Measurements from ENCODE around the gene FPGS. TPM values are rescaled to one million over a fixed set of nuclear protein-coding genes. Genes with fewer than 3 reads are reported as not detected.

The FPGS gene
- polyA plus RNA-seq, 1 of the 3 experiments (the other 2 are of a cell fraction) = 82.7 TPM

DNA sequence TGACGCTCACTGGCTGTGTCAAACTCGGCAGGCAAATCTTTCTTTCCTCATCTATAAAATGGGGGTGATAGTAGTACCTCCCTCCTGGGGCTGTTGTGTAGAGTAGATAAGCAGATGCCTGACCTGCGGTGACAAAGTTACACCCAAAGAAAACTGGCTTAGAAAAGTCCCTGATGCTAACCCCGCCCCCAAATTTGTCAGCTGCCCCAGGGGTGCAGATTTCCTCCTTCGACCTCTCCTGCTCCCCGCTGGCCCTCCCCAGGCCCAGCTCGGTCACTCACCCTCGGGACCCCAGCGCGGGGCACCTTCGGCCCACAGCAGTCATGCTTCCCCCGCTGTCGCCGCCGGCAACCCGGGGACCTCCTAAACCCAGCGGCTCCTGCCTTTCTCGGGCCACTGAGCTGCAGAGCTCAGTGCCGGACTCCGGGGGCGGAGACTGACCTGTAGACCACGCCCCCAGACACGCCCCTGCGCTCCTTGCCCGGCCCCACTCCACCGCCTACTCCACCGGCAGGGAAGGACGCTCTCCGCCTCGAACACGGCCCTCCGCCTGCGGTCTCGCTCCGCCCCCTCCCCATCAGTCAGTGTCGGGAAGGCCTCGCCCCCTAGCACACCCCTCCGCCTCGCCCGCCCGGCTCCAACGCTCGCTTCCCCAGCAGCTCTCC is 31.6 kb upstream of the FPGS start (continued):
- no peak for TF ChIP-seq RAD21 (IDR thresholded peaks at IDR 0.05; ENCODE audit: low read length)
- no peak for TF ChIP-seq FOSL2 (IDR thresholded peaks at IDR 0.05; ENCODE audit: borderline replicate concordance, low read depth)
- no peak for TF ChIP-seq ELF1 (IDR thresholded peaks at IDR 0.05)
- no peak for TF ChIP-seq EZH2phosphoT487 (IDR thresholded peaks at IDR 0.05; ENCODE audit: borderline replicate concordance, low read depth)
- TF ChIP-seq NFIC (IDR thresholded peaks at IDR 0.05; ENCODE audit: borderline replicate concordance) = no peak
- no peak for TF ChIP-seq POLR2AphosphoS5 (IDR thresholded peaks at IDR 0.05; ENCODE audit: low read depth, low read length)
- peak; percentile 57 for TF ChIP-seq NRF1 (IDR thresholded peaks at IDR 0.05; ENCODE audit: low read depth, low read length)
- no peak for TF ChIP-seq MEF2A (IDR thresholded peaks at IDR 0.05; ENCODE audit: borderline replicate concordance, low read depth)
- no peak for TF ChIP-seq RXRA (IDR thresholded peaks at IDR 0.05; ENCODE audit: borderline replicate concordance, low read depth)
- TF ChIP-seq, protein P1, sequence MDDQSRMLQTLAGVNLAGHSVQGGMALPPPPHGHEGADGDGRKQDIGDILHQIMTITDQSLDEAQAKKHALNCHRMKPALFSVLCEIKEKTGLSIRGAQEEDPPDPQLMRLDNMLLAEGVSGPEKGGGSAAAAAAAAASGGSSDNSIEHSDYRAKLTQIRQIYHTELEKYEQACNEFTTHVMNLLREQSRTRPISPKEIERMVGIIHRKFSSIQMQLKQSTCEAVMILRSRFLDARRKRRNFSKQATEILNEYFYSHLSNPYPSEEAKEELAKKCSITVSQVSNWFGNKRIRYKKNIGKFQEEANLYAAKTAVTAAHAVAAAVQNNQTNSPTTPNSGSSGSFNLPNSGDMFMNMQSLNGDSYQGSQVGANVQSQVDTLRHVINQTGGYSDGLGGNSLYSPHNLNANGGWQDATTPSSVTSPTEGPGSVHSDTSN (IDR thresholded peaks at IDR 0.05) = peak; percentile 94

DNA sequence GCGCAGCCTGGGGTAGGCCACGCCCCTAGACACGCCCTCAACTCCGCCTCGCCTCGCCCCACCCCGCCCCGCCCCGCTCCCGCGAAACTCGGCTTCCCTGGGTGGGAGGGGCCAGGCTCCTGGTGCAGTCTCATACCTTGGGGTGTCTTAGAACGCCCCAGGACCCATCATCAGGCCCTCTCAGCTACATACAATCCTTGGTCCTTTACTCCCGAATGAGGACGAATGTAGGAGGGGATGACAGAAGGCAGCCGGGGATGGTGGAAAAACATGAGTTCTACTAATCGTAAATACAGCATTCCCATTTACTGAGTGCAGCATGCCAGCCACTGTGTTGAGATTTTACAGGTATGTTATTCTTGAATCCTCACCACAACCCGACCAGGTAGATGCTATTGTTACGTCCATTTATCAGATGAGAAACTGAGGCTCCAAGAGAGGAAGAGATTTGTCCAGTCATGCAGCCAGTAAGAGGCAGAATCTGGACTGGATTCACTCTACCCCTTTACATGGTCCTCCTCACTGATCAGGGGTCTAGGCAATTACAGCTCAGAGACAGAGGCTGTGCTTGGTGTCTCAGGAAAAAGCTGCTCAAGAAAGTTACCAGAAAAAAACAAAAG is 31.0 kb upstream of the FPGS start:
- no peaks in the 10 kb centered on the region for H3K9me3 ChIP-seq
- peaks cover 0 to 17% of the 10 kb centered on the region in 2 experiments; a peak in 1 of 4 replicates for H3K4me1 ChIP-seq (ENCODE audit: control insufficient read depth in 1 of 2, insufficient read depth in 2 of 2, low read depth in 1 of 2, low read length in 1 of 2)
- H4K20me1 ChIP-seq (ENCODE audit: insufficient read depth) = no peaks in the 10 kb centered on the region
- no peak overlapping the region for H3K9ac ChIP-seq
- no peak for DNase-seq
- H3K36me3 ChIP-seq (replicated peaks in 1 of 2; ENCODE audit: control insufficient read depth in 1 of 2, insufficient read depth in 2 of 2, low read length in 1 of 2) = no peaks in the 10 kb centered on the region
- H3K27me3 ChIP-seq (ENCODE audit: insufficient read depth) = no peaks in the 10 kb centered on the region
- ChIA-PET POLR2A (interaction anchor here (0.8 to 1.6 kb wide), 5 partner anchors 13 to 28 kb away, joined by 3 to 7 read pairs (median 4); partner anchors contain the start of gene CDK9), CTCF (interaction anchor here (1.0 to 7.4 kb wide), 8 partner anchors 11 to 264 kb away, joined by 3 to 36 read pairs (median 4); partner anchors contain the start of genes CDK9 and TOR2A)
- H3K4me3 ChIP-seq (ENCODE audit: low read depth in 2 of 2, low read length in 1 of 2) = peak overlapping the region; percentile 46 to 61
- H3K9me2 ChIP-seq = no peaks in the 10 kb centered on the region
- H3K79me2 ChIP-seq (ENCODE audit: insufficient read depth) = no peaks in the 10 kb centered on the region
- no peaks in the 10 kb centered on the region for H3F3A ChIP-seq (replicated peaks; ENCODE audit: insufficient read depth)
- H3K4me2 ChIP-seq = peak overlapping the region; percentile 83
- peak overlapping the region; percentile 64 for H2AFZ ChIP-seq (ENCODE audit: low read depth)
- WGBS (ENCODE audit: low lambda C conversion rate) = 11% methylated on average over 7 of the region's 19 CpGs
- TF ChIP-seq, protein P2, sequence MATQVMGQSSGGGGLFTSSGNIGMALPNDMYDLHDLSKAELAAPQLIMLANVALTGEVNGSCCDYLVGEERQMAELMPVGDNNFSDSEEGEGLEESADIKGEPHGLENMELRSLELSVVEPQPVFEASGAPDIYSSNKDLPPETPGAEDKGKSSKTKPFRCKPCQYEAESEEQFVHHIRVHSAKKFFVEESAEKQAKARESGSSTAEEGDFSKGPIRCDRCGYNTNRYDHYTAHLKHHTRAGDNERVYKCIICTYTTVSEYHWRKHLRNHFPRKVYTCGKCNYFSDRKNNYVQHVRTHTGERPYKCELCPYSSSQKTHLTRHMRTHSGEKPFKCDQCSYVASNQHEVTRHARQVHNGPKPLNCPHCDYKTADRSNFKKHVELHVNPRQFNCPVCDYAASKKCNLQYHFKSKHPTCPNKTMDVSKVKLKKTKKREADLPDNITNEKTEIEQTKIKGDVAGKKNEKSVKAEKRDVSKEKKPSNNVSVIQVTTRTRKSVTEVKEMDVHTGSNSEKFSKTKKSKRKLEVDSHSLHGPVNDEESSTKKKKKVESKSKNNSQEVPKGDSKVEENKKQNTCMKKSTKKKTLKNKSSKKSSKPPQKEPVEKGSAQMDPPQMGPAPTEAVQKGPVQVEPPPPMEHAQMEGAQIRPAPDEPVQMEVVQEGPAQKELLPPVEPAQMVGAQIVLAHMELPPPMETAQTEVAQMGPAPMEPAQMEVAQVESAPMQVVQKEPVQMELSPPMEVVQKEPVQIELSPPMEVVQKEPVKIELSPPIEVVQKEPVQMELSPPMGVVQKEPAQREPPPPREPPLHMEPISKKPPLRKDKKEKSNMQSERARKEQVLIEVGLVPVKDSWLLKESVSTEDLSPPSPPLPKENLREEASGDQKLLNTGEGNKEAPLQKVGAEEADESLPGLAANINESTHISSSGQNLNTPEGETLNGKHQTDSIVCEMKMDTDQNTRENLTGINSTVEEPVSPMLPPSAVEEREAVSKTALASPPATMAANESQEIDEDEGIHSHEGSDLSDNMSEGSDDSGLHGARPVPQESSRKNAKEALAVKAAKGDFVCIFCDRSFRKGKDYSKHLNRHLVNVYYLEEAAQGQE (IDR thresholded peaks at IDR 0.05; ENCODE audit: low read depth, low read length) = no peak
- TF ChIP-seq YY1 (IDR thresholded peaks at IDR 0.05; ENCODE audit: low read depth) = no peak
- TF ChIP-seq, protein P3, sequence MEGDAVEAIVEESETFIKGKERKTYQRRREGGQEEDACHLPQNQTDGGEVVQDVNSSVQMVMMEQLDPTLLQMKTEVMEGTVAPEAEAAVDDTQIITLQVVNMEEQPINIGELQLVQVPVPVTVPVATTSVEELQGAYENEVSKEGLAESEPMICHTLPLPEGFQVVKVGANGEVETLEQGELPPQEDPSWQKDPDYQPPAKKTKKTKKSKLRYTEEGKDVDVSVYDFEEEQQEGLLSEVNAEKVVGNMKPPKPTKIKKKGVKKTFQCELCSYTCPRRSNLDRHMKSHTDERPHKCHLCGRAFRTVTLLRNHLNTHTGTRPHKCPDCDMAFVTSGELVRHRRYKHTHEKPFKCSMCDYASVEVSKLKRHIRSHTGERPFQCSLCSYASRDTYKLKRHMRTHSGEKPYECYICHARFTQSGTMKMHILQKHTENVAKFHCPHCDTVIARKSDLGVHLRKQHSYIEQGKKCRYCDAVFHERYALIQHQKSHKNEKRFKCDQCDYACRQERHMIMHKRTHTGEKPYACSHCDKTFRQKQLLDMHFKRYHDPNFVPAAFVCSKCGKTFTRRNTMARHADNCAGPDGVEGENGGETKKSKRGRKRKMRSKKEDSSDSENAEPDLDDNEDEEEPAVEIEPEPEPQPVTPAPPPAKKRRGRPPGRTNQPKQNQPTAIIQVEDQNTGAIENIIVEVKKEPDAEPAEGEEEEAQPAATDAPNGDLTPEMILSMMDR (IDR thresholded peaks at IDR 0.05) = no peak
- TF ChIP-seq JUND (IDR thresholded peaks at IDR 0.05) = no peak
- no peak for TF ChIP-seq NRF1 (IDR thresholded peaks at IDR 0.05; ENCODE audit: low read depth, low read length)
- no peak for TF ChIP-seq FOXJ3 (CRISPR knock-in tag; IDR thresholded peaks at IDR 0.05)
- H3K27ac ChIP-seq (ENCODE audit: low read depth in 2 of 2, low read length in 1 of 2) = no peak overlapping the region
